KMS-11 (cell line): ENCODE results near the gene GATA6.

ENCODE experiments used
- H2AFZ ChIP-seq: fragments of 200-600 bp; sonication (generic); 2 replicates; pipeline ENCODE4 v1.6.1; 2016; ENCODE audit warnings: antibody characterized with exemption, mixed run types, low read depth
- H3K27ac ChIP-seq: fragments of 200-600 bp; sonication (generic); 2 replicates; pipeline ENCODE4 v1.6.1; 2016; ENCODE audit warnings: mild to moderate bottlenecking, mixed run types
- H3K27me3 ChIP-seq: fragments of 200-600 bp; sonication (generic); 2 replicates; pipeline ENCODE4 v1.6.1; 2017; ENCODE audit warnings: mild to moderate bottlenecking, low read depth, mixed run types, moderate library complexity; ENCODE audit not compliant: insufficient read depth
- H3K36me3 ChIP-seq: fragments of 200-600 bp; sonication (generic); 2 replicates; pipeline ENCODE4 v1.6.1; 2017; ENCODE audit warnings: mild to moderate bottlenecking, mixed run types; ENCODE audit not compliant: insufficient read depth
- H3K4me1 ChIP-seq: fragments of 200-600 bp; sonication (generic); 2 replicates; pipeline ENCODE4 v1.6.1; 2016; ENCODE audit warnings: mild to moderate bottlenecking, low read depth, mixed run types; ENCODE audit not compliant: poor library complexity, severe bottlenecking
- H3K4me2 ChIP-seq: fragments of 200-600 bp; sonication (generic); 2 replicates; pipeline ENCODE4 v1.7.0; 2016; ENCODE audit warnings: mild to moderate bottlenecking, mixed run types
- H3K4me3 ChIP-seq: fragments of 200-600 bp; sonication (generic); IDR thresholded peaks from 2 replicates; pipeline ENCODE4 v1.6.1; 2017; ENCODE audit warnings: low read depth, low read length, mixed read lengths; ENCODE audit not compliant: insufficient read depth
- H3K79me2 ChIP-seq: fragments of 200-600 bp; sonication (generic); 2 replicates; pipeline ENCODE4 v1.6.1; 2016; ENCODE audit warnings: low read depth, mixed run types; ENCODE audit not compliant: insufficient read depth
- H3K9ac ChIP-seq: fragments of 200-600 bp; sonication (generic); 2 replicates; pipeline ENCODE4 v1.6.1; 2016; ENCODE audit warnings: mild to moderate bottlenecking, mixed run types
- H4K20me1 ChIP-seq: fragments of 200-600 bp; sonication (generic); 2 replicates; pipeline ENCODE4 v1.6.1; 2016; ENCODE audit warnings: mild to moderate bottlenecking, mixed run types; ENCODE audit not compliant: insufficient read depth
- TF ChIP-seq, protein P1 (sequence below): fragments of 200-600 bp; sonication (generic); conservative IDR thresholded peaks from 2 replicates; pipeline ENCODE4 v1.6.1; 2017; ENCODE audit warnings: low read depth, mild to moderate bottlenecking, antibody characterized with exemption, low read length, moderate library complexity, mixed read lengths

Gene GATA6

GRCh38 chr18:22143347-22144340 lies 25.7 kb upstream of the GATA6 start:
- H3K27ac ChIP-seq: no peak overlapping the region
- no peaks in the 10 kb centered on the region for H4K20me1 ChIP-seq
- H3K79me2 ChIP-seq: no peaks in the 10 kb centered on the region
- H3K27me3 ChIP-seq: no peaks in the 10 kb centered on the region
- H3K4me1 ChIP-seq: no peaks in the 10 kb centered on the region
- TF ChIP-seq, protein P1, sequence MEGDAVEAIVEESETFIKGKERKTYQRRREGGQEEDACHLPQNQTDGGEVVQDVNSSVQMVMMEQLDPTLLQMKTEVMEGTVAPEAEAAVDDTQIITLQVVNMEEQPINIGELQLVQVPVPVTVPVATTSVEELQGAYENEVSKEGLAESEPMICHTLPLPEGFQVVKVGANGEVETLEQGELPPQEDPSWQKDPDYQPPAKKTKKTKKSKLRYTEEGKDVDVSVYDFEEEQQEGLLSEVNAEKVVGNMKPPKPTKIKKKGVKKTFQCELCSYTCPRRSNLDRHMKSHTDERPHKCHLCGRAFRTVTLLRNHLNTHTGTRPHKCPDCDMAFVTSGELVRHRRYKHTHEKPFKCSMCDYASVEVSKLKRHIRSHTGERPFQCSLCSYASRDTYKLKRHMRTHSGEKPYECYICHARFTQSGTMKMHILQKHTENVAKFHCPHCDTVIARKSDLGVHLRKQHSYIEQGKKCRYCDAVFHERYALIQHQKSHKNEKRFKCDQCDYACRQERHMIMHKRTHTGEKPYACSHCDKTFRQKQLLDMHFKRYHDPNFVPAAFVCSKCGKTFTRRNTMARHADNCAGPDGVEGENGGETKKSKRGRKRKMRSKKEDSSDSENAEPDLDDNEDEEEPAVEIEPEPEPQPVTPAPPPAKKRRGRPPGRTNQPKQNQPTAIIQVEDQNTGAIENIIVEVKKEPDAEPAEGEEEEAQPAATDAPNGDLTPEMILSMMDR: no peak
- H3K9ac ChIP-seq: no peak overlapping the region
- H3K4me3 ChIP-seq: no peak overlapping the region
- no peaks in the 10 kb centered on the region for H3K36me3 ChIP-seq
- H2AFZ ChIP-seq: no peak overlapping the region
- no peak overlapping the region for H3K4me2 ChIP-seq

DNA sequence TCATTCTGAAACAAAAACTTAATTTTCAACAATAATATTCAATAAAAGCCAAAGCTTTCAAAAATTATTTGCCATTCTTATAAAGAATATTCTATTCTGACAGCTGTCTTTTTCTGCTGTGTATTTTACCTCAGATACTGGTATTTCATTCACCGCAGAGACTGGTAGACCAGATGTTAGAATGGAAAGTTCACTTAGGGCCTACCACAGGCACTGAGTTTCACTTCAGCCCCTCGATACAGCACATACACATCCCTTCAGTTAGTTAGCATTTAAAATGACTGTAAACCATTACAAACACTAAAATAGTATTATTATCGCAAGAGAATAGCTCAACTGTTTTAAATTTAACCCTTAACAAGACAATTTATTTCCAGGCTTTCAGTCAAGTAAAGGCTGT lies 24.2 kb upstream of the GATA6 start:
- Histone ChIP-seq H3K27me3 (no peaks in the 10 kb centered on the region), H4K20me1 (no peaks in the 10 kb centered on the region), H2AFZ (no peak overlapping the region), H3K27ac (no peak overlapping the region), H3K9ac (no peak overlapping the region), H3K4me3 (no peak overlapping the region), H3K36me3 (no peaks in the 10 kb centered on the region), H3K4me1 (no peaks in the 10 kb centered on the region), H3K79me2 (no peaks in the 10 kb centered on the region), H3K4me2 (no peak overlapping the region)
- TF ChIP-seq, protein P1: no peak

DNA sequence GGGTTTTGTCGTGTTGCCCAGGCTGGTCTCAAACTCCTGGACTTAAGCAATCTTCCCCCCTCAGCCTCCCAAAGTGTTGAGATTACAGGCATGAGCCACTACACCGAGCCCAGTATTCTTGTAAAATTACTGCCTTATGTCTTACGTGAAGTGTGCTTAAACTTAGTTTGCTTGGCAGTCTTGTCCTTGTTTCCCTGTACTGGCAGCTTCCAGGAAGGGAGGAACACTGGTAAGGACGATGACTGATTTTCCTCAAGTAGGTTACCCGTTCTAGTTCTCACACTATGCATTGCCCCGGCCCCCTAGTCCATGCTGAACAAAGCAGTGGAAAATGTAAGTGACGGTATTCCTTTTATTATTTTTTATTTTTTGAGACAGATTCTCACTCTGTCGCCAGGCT lies 19.7 kb upstream of the GATA6 start:
- Histone ChIP-seq H3K36me3 (no peaks in the 10 kb centered on the region), H3K9ac (no peak overlapping the region), H3K27me3 (no peaks in the 10 kb centered on the region), H2AFZ (no peak overlapping the region), H3K4me2 (no peak overlapping the region), H3K79me2 (no peaks in the 10 kb centered on the region), H3K4me1 (no peaks in the 10 kb centered on the region), H3K27ac (no peak overlapping the region), H4K20me1 (no peaks in the 10 kb centered on the region), H3K4me3 (no peak overlapping the region)
- TF ChIP-seq, protein P1: no peak

GRCh38 chr18:22152093-22152492 lies 17.3 kb upstream of the GATA6 start:
- H3K4me2 ChIP-seq: no peak overlapping the region
- H3K9ac ChIP-seq: no peak overlapping the region
- H3K4me3 ChIP-seq: no peak overlapping the region
- TF ChIP-seq, protein P1: no peak
- no peak overlapping the region for H3K27ac ChIP-seq
- no peaks in the 10 kb centered on the region for H3K79me2 ChIP-seq
- no peaks in the 10 kb centered on the region for H3K36me3 ChIP-seq
- H3K27me3 ChIP-seq: no peaks in the 10 kb centered on the region
- H3K4me1 ChIP-seq: no peaks in the 10 kb centered on the region
- no peak overlapping the region for H2AFZ ChIP-seq
- H4K20me1 ChIP-seq: no peaks in the 10 kb centered on the region
